HG02610 (cell line): ENCODE data around the gene FAM186B.
"Not testable (repeated sequence)": the region's sequence is repeated elsewhere in the genome, so short reads cannot be mapped to it uniquely, and the experiment has no call there.

ENCODE experiments used
- ATAC-seq: cut with Tn5 transposase; IDR thresholded peaks from one replicate; pipeline ENCODE4 v1.9.1; 2021; ENCODE audit warnings: mild to moderate bottlenecking, moderate library complexity; ENCODE audit not compliant: unreplicated experiment

Gene FAM186B

GRCh38 chr12:49612210-49612609 lies 6.8 kb upstream of the FAM186B start:
- ATAC-seq: no peak

- ATAC-seq: not testable (repeated sequence)
Measured at GRCh38 chr12:49610785-49611184, 5.3 kb upstream of the FAM186B start.

GRCh38 chr12:49609875-49610154 lies 4.4 kb upstream of the FAM186B start:
- no peak for ATAC-seq

GRCh38 chr12:49609059-49609874 lies 3.8 kb upstream of the FAM186B start:
- no peak for ATAC-seq

GRCh38 chr12:49604856-49605255 lies 583 bp downstream of the FAM186B start:
- ATAC-seq: no peak

- no peak for ATAC-seq
Measured at GRCh38 chr12:49603721-49604120, 1.7 kb downstream of the FAM186B start.

- no peak for ATAC-seq
Measured at GRCh38 chr12:49599961-49600360, 5.5 kb downstream of the FAM186B start.

GRCh38 chr12:49598527-49598926 lies 6.9 kb downstream of the FAM186B start:
- no peak for ATAC-seq

- no peak for ATAC-seq
Measured at GRCh38 chr12:49588721-49589516, 16.5 kb downstream of the FAM186B start.

- ATAC-seq: no peak
Measured at GRCh38 chr12:49588281-49588680, 17.2 kb downstream of the FAM186B start.

GRCh38 chr12:49587174-49587908 lies 18.1 kb downstream of the FAM186B start:
- no peak for ATAC-seq

- no peak for ATAC-seq
Measured at GRCh38 chr12:49585477-49586459, 19.7 kb downstream of the FAM186B start.

GRCh38 chr12:49584591-49584990 lies 20.8 kb downstream of the FAM186B start:
- no peak for ATAC-seq

- ATAC-seq: no peak
Measured at GRCh38 chr12:49583366-49584094, 21.9 kb downstream of the FAM186B start.

GRCh38 chr12:49582850-49583249 lies 22.6 kb downstream of the FAM186B start:
- ATAC-seq: no peak

GRCh38 chr12:49582201-49582600 lies 23.2 kb downstream of the FAM186B start:
- ATAC-seq: peak; percentile 60

- no peak for ATAC-seq
Measured at GRCh38 chr12:49580572-49581535, 24.6 kb downstream of the FAM186B start.

GRCh38 chr12:49578471-49579112 lies 26.8 kb downstream of the FAM186B start:
- ATAC-seq: no peak
